GM18499 (cell line): Measurements from ENCODE around the gene UBR2.

Experiments
- ATAC-seq: cut with Tn5 transposase; IDR thresholded peaks from one replicate; pipeline ENCODE4 v1.9.1; 2021; ENCODE audit warnings: moderate number of reproducible peaks; ENCODE audit not compliant: insufficient read depth, unreplicated experiment

UBR2 gene

GRCh38 chr6:42563697-42564505 is at the start of gene UBR2:
Gene UBR2 (plus strand): TSS chr6:42564029. CDS start chr6:42564320, 291 bp downstream.
- ATAC-seq: peak; percentile 72

GRCh38 chr6:42514745-42515144 is 49.1 kb upstream of the UBR2 start:
- no peak for ATAC-seq

GRCh38 chr6:42519779-42520178 is 44.0 kb upstream of the UBR2 start:
- ATAC-seq: no peak

- peak; percentile 78 for ATAC-seq
These were observed 42.8 kb upstream of the UBR2 start for GRCh38 chr6:42520786-42521607.

GRCh38 chr6:42522036-42522435 is 41.8 kb upstream of the UBR2 start:
- ATAC-seq: no peak

- no peak for ATAC-seq
These were observed 40.7 kb upstream of the UBR2 start for GRCh38 chr6:42522942-42523814.

GRCh38 chr6:42525206-42525605 is 38.6 kb upstream of the UBR2 start:
- ATAC-seq: no peak

GRCh38 chr6:42526616-42527015 is 37.2 kb upstream of the UBR2 start:
- no peak for ATAC-seq

- ATAC-seq: no peak
These were observed 36.6 kb upstream of the UBR2 start for GRCh38 chr6:42527204-42527603.

- ATAC-seq: no peak
These were observed 33.5 kb upstream of the UBR2 start for GRCh38 chr6:42530296-42530695.

GRCh38 chr6:42530751-42531150 is 33.1 kb upstream of the UBR2 start:
- no peak for ATAC-seq

- ATAC-seq: no peak
These were observed 31.7 kb upstream of the UBR2 start for GRCh38 chr6:42532038-42532669.

- ATAC-seq: no peak
These were observed 30.0 kb upstream of the UBR2 start for GRCh38 chr6:42533794-42534193.

- ATAC-seq: no peak
These were observed 26.3 kb upstream of the UBR2 start for GRCh38 chr6:42537536-42537935.

GRCh38 chr6:42539135-42539534 is 24.7 kb upstream of the UBR2 start:
- no peak for ATAC-seq

GRCh38 chr6:42545226-42545773 is 18.5 kb upstream of the UBR2 start:
- no peak for ATAC-seq

GRCh38 chr6:42547407-42548329 is 16.2 kb upstream of the UBR2 start:
- no peak for ATAC-seq

GRCh38 chr6:42550277-42550676 is 13.6 kb upstream of the UBR2 start:
- ATAC-seq: no peak

GRCh38 chr6:42551217-42551616 is 12.6 kb upstream of the UBR2 start:
- ATAC-seq: no peak
